Progenitor cell of endocrine pancreas (in vitro differentiated cells): ENCODE data around the gene COG5. TPM values are rescaled to one million over a fixed set of nuclear protein-coding genes. Genes with fewer than 3 reads are reported as not detected.

Experiments used
- DNase-seq: peaks from one replicate; pipeline ENCODE4 v3.0.0; 2021; ENCODE audit warnings: low spot score; ENCODE audit not compliant: unreplicated experiment
- H3K27ac Mint-ChIP-seq: 2 replicates; pipeline ENCODE4 v1.8.0; 2021; ENCODE audit warnings: mild to moderate bottlenecking, moderate library complexity, mixed read lengths
- H3K27me3 Mint-ChIP-seq: 2 replicates; pipeline ENCODE4 v1.8.0; 2021; ENCODE audit warnings: mixed read lengths
- H3K36me3 Mint-ChIP-seq: 2 replicates; pipeline ENCODE4 v1.8.0; 2022; ENCODE audit warnings: mixed read lengths; ENCODE audit not compliant: insufficient read depth
- H3K4me1 Mint-ChIP-seq: 2 replicates; pipeline ENCODE4 v1.8.0; 2021; ENCODE audit warnings: low read depth, mixed read lengths
- H3K4me3 Mint-ChIP-seq: 2 replicates; pipeline ENCODE4 v1.8.0; 2021; ENCODE audit warnings: low read depth, mild to moderate bottlenecking, moderate library complexity, mixed read lengths
- H3K9me3 Mint-ChIP-seq: 2 replicates; pipeline ENCODE4 v1.8.0; 2021; ENCODE audit warnings: low read depth, mixed read lengths
- CTCF ChIP-seq: fragments of 200-600 bp; sonication (generic); IDR thresholded peaks from one replicate; pipeline ENCODE4 v1.5.0; 2021; ENCODE audit warnings: antibody characterized with exemption, mild to moderate bottlenecking; ENCODE audit not compliant: unreplicated experiment
- total RNA-seq: library from RNA; stranded (reverse); gene quantifications from 2 replicates; pipeline ENCODE4 v1.2.1, GENCODE V29; 2021

Gene COG5
- total RNA-seq, 1 donor from 2014 or later, result 49.0 TPM

- H3K4me1 Mint-ChIP-seq, result peaks cover 11% of the 10 kb centered on the region
- no peak overlapping the region for H3K4me3 Mint-ChIP-seq
- DNase-seq, result peak; percentile 21
- H3K9me3 Mint-ChIP-seq, result no peaks in the 10 kb centered on the region
- no peak overlapping the region for H3K27ac Mint-ChIP-seq
- TF ChIP-seq CTCF, result peak; percentile 66
- H3K36me3 Mint-ChIP-seq, result peaks cover 21% of the 10 kb centered on the region
- H3K27me3 Mint-ChIP-seq, result no peaks in the 10 kb centered on the region
These were observed 361.8 kb downstream of the COG5 start for GRCh38 chr7:107201795-107202450.

- peaks cover 25% of the 10 kb centered on the region for H3K36me3 Mint-ChIP-seq
- no peaks in the 10 kb centered on the region for H3K27me3 Mint-ChIP-seq
- no peak for TF ChIP-seq CTCF
- peak overlapping the region; percentile 1 for H3K27ac Mint-ChIP-seq
- no peak overlapping the region for H3K4me3 Mint-ChIP-seq
- H3K4me1 Mint-ChIP-seq, result peaks cover 11% of the 10 kb centered on the region
- no peak for DNase-seq
- H3K9me3 Mint-ChIP-seq, result no peaks in the 10 kb centered on the region
These were observed 366.7 kb downstream of the COG5 start for GRCh38 chr7:107196834-107197610.

GRCh38 chr7:107194052-107194451 is 369.7 kb downstream of the COG5 start:
- H3K9me3 Mint-ChIP-seq, result no peaks in the 10 kb centered on the region
- H3K27ac Mint-ChIP-seq, result no peak overlapping the region
- peaks cover 21% of the 10 kb centered on the region for H3K36me3 Mint-ChIP-seq
- peaks cover 2% of the 10 kb centered on the region for H3K4me1 Mint-ChIP-seq
- no peaks in the 10 kb centered on the region for H3K27me3 Mint-ChIP-seq
- no peak for TF ChIP-seq CTCF
- H3K4me3 Mint-ChIP-seq, result no peak overlapping the region
- no peak for DNase-seq

- Mint-ChIP-seq H3K4me1 (no peaks in the 10 kb centered on the region), H3K27ac (no peak overlapping the region), H3K9me3 (no peaks in the 10 kb centered on the region), H3K27me3 (no peaks in the 10 kb centered on the region), H3K4me3 (no peak overlapping the region), H3K36me3 (peaks cover 25% of the 10 kb centered on the region)
- TF ChIP-seq CTCF, result no peak
- DNase-seq, result no peak
These were observed 373.6 kb downstream of the COG5 start for GRCh38 chr7:107190090-107190489.

- Mint-ChIP-seq H3K4me1 (no peaks in the 10 kb centered on the region), H3K27me3 (no peaks in the 10 kb centered on the region), H3K4me3 (no peak overlapping the region), H3K36me3 (peaks cover 31% of the 10 kb centered on the region), H3K9me3 (no peaks in the 10 kb centered on the region), H3K27ac (peak overlapping the region; percentile 8)
- no peak for DNase-seq
- no peak for TF ChIP-seq CTCF
These were observed 375.9 kb downstream of the COG5 start for GRCh38 chr7:107187774-107188173.
